Stimulated activated naive B cell treated with anti-CD40 and anti-IgM and Interleukin-4, amounts not matched to agents 10 μg/mL and 1 μg/mL and 100 μg/mL, for 72 hours (primary cell): Measurements from ENCODE around the gene MPP1.

Experiments used
- ATAC-seq, 2 donors: fragments of 150-1000 bp; cut with Tn5 transposase; replicated peaks; 2 replicates each; pipeline ENCODE4 v1.10.0; 2021; ENCODE audit warnings: moderate library complexity in 1 of 2
- DNase-seq: peaks from one replicate; pipeline ENCODE4 v3.0.0; 2021
- H3K27ac Mint-ChIP-seq: one replicate; pipeline ENCODE4 v1.8.0; 2022; ENCODE audit warnings: mild to moderate bottlenecking, mixed read lengths
- H3K27me3 Mint-ChIP-seq, 2 donors: one replicate each; pipeline ENCODE4 v1.8.0; 2022; ENCODE audit warnings: mixed read lengths in 2 of 2
- H3K36me3 Mint-ChIP-seq, 2 donors: one replicate each; pipeline ENCODE4 v1.8.0; 2022; ENCODE audit warnings: mixed read lengths in 2 of 2, mild to moderate bottlenecking in 1 of 2
- H3K4me1 Mint-ChIP-seq, 2 donors: one replicate each; pipeline ENCODE4 v1.8.0; 2022; ENCODE audit warnings: mixed read lengths in 2 of 2, mild to moderate bottlenecking in 1 of 2
- H3K4me3 Mint-ChIP-seq, 2 donors: one replicate each; pipeline ENCODE4 v1.8.0; 2022; ENCODE audit warnings: mild to moderate bottlenecking in 2 of 2, mixed read lengths in 2 of 2, moderate library complexity in 1 of 2
- H3K9me3 Mint-ChIP-seq, 2 donors: one replicate each; pipeline ENCODE4 v1.8.0; 2022; ENCODE audit warnings: mixed read lengths in 2 of 2, mild to moderate bottlenecking in 1 of 2

The MPP1 gene

DNA sequence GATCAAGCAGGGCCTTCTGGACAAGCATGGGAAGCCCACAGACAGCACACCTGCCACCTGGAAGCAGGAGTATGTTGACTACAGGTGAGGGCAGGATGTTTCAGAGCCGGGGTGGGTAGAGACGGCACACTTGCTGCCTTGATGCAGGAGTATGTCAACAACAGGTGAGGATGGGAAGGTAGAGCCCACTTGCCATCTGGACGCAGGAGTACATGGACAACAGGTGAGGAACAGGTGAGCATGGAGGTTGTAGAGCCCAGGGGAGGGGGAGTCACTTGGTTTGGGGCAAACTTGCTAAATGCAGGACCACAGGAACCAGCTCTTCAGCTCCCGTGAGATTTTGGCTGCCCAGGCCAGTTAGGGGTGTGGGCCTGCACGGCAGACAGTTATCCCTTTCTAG is 30.7 kb downstream of the MPP1 start:
- no peaks in the 10 kb centered on the region for H3K27me3 Mint-ChIP-seq
- peaks cover 18 to 44% of the 10 kb centered on the region in 2 donors for H3K36me3 Mint-ChIP-seq
- ATAC-seq = no peak

DNA sequence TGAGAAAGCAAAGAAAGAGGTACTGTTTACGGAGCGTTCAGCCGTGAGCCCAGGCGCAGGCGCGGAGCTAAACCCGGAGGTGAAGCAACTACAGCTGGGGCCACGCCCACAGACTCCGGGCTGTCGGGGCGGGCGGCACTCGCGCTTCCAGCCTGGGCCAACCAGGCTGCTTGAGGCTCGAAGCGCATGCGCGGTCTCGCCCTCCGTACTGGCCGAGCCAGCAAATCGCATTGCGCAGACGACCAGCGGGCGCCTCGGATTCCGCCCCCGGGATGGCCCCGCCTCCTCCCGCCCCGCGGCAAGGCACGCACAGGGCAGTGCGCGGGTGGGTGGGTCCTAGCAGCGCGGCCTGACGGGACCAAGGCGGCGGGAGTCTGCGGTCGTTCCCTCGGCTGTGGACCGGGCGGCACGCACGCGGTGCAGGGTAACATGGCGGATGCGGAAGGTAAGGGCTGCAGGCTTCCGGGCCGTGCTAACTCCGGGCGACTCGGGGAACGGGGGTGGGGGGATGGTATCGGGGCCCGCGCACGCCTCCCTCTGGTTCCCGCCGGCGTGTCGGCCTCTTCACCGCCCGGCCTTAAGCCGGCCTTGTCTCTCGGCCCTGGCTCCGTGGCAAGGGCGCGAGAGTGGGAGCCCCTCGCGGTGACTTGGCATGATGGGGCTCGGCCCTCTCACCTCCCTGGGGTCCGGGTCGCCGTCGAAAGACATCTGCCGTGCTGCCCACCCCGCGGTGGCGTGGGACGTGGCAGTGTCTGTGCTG is 42.6 kb downstream of the MPP1 start, which contains the start of gene DKC1:
Gene DKC1, plus strand, starts transcription at position 328 of the 760 bp plus-strand sequence. Its CDS starts 102 bp downstream, at position 430.
- Mint-ChIP-seq H3K27ac (peak within 1 kb of the TSS; percentile 98), H3K36me3 (peaks cover 2 to 4% of the 10 kb centered on the region in 2 donors), H3K4me1 (peaks cover 2 to 10% of the 10 kb centered on the region in 2 donors), H3K27me3 (no peaks in the 10 kb centered on the region), H3K9me3 (no peaks in the 10 kb centered on the region), H3K4me3 (peak within 1 kb of the TSS; percentile 91 to 93)
- ATAC-seq (peak; percentile 85 to 89), DNase-seq (peak; percentile 94)

More for the DNA sequence above, 30.7 kb downstream of the MPP1 start:
- no peak for DNase-seq
- peaks cover 4 to 5% of the 10 kb centered on the region in 2 donors for H3K4me1 Mint-ChIP-seq
- no peaks in the 10 kb centered on the region for H3K9me3 Mint-ChIP-seq
- no peak overlapping the region for H3K4me3 Mint-ChIP-seq
- H3K27ac Mint-ChIP-seq = peak overlapping the region; percentile 38

DNA sequence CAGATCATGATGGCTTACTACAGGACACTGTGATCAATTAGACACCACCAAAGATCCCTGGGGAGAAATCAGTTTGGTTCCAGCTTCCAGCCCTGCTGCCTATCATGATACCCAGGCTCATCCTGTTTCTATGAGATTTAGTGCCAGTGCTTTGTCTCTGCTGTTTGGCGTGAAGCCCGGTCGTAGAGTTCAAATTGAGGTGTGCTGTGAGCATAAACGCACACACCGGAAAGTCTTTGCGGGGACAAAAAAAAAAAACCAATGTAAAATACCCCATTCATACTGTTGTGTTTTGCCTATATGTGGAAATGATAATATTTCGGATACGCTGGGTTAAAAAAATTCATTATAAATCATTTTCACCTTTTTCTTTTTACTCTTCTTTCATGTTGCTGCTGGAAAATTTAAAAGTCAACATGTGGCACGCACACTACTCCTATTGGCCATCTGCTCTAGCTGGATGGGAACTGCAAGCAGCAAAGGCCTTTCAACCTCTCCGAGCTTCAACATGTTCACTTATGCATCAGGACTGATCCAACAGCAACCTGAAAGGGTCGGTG is 43.2 kb downstream of the MPP1 start:
- H3K27ac Mint-ChIP-seq = peak overlapping the region; percentile 98
- peaks cover 2 to 4% of the 10 kb centered on the region in 2 donors for H3K36me3 Mint-ChIP-seq
- DNase-seq = no peak
- peaks cover 2 to 10% of the 10 kb centered on the region in 2 donors for H3K4me1 Mint-ChIP-seq
- H3K27me3 Mint-ChIP-seq = no peaks in the 10 kb centered on the region
- H3K9me3 Mint-ChIP-seq = no peaks in the 10 kb centered on the region
- no peak for ATAC-seq
- peak overlapping the region; percentile 91 to 93 for H3K4me3 Mint-ChIP-seq

- Mint-ChIP-seq H3K9me3 (no peaks in the 10 kb centered on the region), H3K27ac (no peak overlapping the region), H3K27me3 (no peaks in the 10 kb centered on the region), H3K4me3 (no peak overlapping the region), H3K36me3 (no peaks in the 10 kb centered on the region), H3K4me1 (peaks cover 2 to 10% of the 10 kb centered on the region in 2 donors)
- DNase-seq (no peak), ATAC-seq (no peak)
Measured at GRCh38 chrX:154758696-154759095, 46.6 kb downstream of the MPP1 start.

GRCh38 chrX:154751669-154752271 is 53.5 kb downstream of the MPP1 start:
- Mint-ChIP-seq H3K9me3 (no peaks in the 10 kb centered on the region), H3K27me3 (peaks cover 0 to 14% of the 10 kb centered on the region in 2 donors), H3K27ac (peak overlapping the region; percentile 76), H3K4me3 (peak overlapping the region; percentile 77 to 80), H3K4me1 (peaks cover 10 to 12% of the 10 kb centered on the region in 2 donors), H3K36me3 (no peaks in the 10 kb centered on the region)
- ATAC-seq = no peak
- DNase-seq = no peak

DNA sequence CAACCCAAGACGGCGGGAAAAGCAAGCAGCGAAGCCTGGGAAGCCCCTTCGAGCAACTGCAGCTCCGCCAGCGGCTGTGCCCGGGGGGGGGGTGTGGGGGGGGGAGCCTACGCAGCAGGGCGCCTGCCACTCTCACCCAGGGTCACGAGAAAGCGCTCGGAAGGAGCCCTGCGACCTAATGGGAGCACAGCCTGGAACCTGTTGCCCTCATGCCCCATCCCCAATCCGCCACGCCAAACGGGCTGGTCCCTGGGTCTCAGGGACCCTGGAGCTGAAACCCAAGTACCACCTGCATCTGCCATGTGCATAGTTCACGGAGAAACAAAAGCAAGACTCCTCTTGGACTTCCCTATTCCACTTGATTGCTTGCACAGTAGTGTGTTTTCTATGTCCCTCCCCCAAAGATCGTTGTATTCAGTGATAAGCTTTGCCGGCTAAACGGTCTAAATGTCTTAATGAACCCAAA is 54.0 kb downstream of the MPP1 start:
- DNase-seq (peak; percentile 8), ATAC-seq (peak; percentile 41 to 48)
- H3K4me1 Mint-ChIP-seq = peaks cover 10 to 12% of the 10 kb centered on the region in 2 donors
- no peaks in the 10 kb centered on the region for H3K36me3 Mint-ChIP-seq
- H3K9me3 Mint-ChIP-seq = no peaks in the 10 kb centered on the region
- peak overlapping the region; percentile 76 for H3K27ac Mint-ChIP-seq
- peak overlapping the region; percentile 77 to 80 for H3K4me3 Mint-ChIP-seq
- H3K27me3 Mint-ChIP-seq = peaks cover 0 to 14% of the 10 kb centered on the region in 2 donors

DNA sequence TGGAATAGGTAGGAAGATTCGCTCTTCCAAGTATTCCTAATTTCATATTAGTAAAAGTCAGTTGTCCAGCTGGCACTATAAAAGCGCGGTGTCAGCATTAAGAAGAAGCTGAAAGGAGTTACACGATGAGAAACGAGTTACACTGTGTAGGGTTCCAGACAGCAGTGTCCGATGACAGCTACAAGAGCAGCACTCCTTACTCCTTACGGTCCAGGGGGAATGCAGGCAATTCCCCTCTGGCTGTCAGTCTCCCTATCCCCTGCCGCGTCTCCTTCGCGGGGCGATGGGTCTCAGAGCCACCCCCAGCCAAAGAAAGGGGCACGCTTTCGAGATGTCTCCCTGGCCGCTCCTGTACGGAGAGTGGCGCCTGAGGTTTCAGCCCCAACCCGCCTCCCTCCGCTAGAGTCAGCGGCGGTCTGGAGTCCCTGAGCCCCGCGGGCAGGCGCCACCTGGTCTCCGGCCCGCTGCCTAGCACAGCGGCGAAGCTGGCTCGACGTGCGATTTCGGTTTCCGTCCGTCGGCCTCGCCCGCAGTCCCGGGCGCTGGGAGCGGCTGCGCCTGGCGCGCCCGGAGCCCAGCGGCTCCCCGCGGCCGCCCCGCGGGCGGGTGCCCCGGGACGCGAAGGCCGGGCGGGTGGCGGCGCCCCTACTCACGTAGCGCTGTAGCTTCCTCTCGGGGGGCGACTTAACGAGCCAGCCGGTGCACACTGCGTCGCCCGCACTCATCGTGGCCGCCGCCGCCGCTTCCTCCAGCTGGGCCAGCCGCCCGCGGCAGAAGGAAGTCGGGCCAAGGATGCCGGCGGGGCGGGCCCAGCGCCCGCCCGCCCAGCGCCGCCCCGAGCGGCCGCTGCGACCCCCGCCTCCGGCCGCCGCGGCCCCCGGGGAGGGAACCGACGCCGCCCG is 54.7 kb downstream of the MPP1 start, which contains the start of gene GAB3:
Gene GAB3, minus strand, starts transcription at position 777 of the 902 bp plus-strand sequence. Its CDS starts 52 bp downstream, at position 725.
- ATAC-seq = peak; percentile 76
- H3K36me3 Mint-ChIP-seq = no peaks in the 10 kb centered on the region
- peak; percentile 8 for DNase-seq
- peaks cover 0 to 14% of the 10 kb centered on the region in 2 donors for H3K27me3 Mint-ChIP-seq
- peak within 1 kb of the TSS; percentile 76 for H3K27ac Mint-ChIP-seq
- H3K4me1 Mint-ChIP-seq = peaks cover 10 to 12% of the 10 kb centered on the region in 2 donors
- H3K9me3 Mint-ChIP-seq = no peaks in the 10 kb centered on the region
- peak within 1 kb of the TSS; percentile 78 to 84 for H3K4me3 Mint-ChIP-seq

DNA sequence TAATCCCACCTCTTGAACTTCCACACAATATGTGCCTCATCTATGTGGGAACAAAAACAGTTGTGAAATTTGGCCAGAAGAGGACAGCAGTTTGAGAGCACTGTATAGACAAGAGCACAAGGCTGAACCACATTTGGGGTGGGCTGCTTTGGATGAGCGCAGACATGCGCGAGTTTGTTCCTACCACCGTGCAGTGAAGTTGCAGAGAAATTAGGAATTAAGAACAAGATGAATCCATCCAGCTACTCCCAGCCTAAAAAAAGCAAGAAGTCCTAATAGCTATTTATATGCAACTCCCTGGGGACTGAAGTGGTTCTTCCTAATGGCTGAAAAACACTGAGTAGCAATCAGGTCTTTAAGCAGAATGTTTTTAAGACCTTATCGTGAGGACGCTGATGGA is 55.4 kb downstream of the MPP1 start:
- Mint-ChIP-seq H3K27ac (no peak overlapping the region), H3K27me3 (peaks cover 0 to 14% of the 10 kb centered on the region in 2 donors), H3K4me3 (peak overlapping the region; percentile 16 to 78), H3K4me1 (peaks cover 10 to 12% of the 10 kb centered on the region in 2 donors), H3K36me3 (no peaks in the 10 kb centered on the region), H3K9me3 (peaks cover 0 to 4% of the 10 kb centered on the region in 2 donors)
- no peak for ATAC-seq
- no peak for DNase-seq

- Mint-ChIP-seq H3K9me3 (peaks cover 0 to 4% of the 10 kb centered on the region in 2 donors), H3K27ac (no peak overlapping the region), H3K4me3 (no peak overlapping the region), H3K27me3 (peaks cover 0 to 14% of the 10 kb centered on the region in 2 donors), H3K36me3 (no peaks in the 10 kb centered on the region), H3K4me1 (peaks cover 10 to 12% of the 10 kb centered on the region in 2 donors)
- ATAC-seq (peak; percentile 60 to 67), DNase-seq (peak; percentile 23)
Measured at GRCh38 chrX:154748712-154749339, 56.5 kb downstream of the MPP1 start.

GRCh38 chrX:154742613-154743012 is 62.7 kb downstream of the MPP1 start:
- peaks cover 0 to 4% of the 10 kb centered on the region in 2 donors for H3K9me3 Mint-ChIP-seq
- H3K4me1 Mint-ChIP-seq = peaks cover 1 to 8% of the 10 kb centered on the region in 2 donors
- no peak overlapping the region for H3K4me3 Mint-ChIP-seq
- no peaks in the 10 kb centered on the region for H3K36me3 Mint-ChIP-seq
- ATAC-seq = no peak
- DNase-seq = no peak
- no peaks in the 10 kb centered on the region for H3K27me3 Mint-ChIP-seq
- H3K27ac Mint-ChIP-seq = no peak overlapping the region

- no peak overlapping the region for H3K27ac Mint-ChIP-seq
- no peaks in the 10 kb centered on the region for H3K27me3 Mint-ChIP-seq
- peaks cover 0 to 4% of the 10 kb centered on the region in 2 donors for H3K9me3 Mint-ChIP-seq
- ATAC-seq (no peak), DNase-seq (no peak)
- H3K4me3 Mint-ChIP-seq = no peak overlapping the region
- peaks cover 10 to 25% of the 10 kb centered on the region in 2 donors for H3K4me1 Mint-ChIP-seq
- peaks cover 0 to 2% of the 10 kb centered on the region in 2 donors for H3K36me3 Mint-ChIP-seq
Measured at GRCh38 chrX:154739952-154740465, 65.3 kb downstream of the MPP1 start.

DNA sequence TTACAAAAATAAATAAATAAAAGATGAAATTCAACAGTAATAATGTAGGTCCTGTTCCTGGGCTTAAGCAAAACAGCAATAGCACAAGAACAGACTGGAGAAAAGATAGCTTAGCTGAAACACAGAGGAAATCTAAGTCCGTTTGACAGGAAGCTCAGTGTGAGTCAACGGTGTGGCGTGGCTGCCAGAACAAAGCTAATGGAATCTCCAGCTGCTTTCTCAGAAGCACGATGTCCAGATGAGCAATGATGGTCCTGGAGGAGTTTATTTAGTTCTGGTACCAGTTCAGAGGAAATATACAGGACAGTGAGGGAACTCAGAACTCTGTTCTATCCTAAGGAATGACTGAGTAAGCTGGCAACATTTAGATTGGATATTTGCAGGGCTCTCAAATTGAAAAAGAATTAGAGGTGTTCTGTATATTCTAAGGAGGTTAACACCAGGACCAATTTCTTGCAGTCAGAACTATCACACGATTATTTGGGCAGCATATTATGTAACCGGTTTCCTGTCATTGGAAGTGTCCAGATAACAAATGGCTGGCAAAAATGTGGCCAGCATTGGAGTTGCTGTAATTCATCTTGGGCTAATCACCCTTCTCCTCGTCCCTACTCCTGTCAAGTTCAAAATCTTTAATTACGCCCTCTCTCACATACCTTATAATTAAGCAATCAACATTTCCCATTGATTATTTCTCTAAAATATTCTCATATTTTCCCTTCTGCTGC is 67.1 kb downstream of the MPP1 start:
- Mint-ChIP-seq H3K4me3 (no peak overlapping the region), H3K27ac (peak overlapping the region; percentile 31), H3K9me3 (peaks cover 0 to 4% of the 10 kb centered on the region in 2 donors), H3K27me3 (no peaks in the 10 kb centered on the region), H3K4me1 (peaks cover 15 to 41% of the 10 kb centered on the region in 2 donors), H3K36me3 (peaks cover 0 to 2% of the 10 kb centered on the region in 2 donors)
- ATAC-seq (peak in 1 of 2 donors; percentile 32), DNase-seq (no peak)
